GM19395 (cell line): ENCODE data around the gene NEK6.

ENCODE experiments used
- ATAC-seq: cut with Tn5 transposase; IDR thresholded peaks from one replicate; pipeline ENCODE4 v1.9.1; 2021; ENCODE audit warnings: mild to moderate bottlenecking, moderate library complexity; ENCODE audit not compliant: unreplicated experiment

NEK6 gene

GRCh38 chr9:124392871-124393460 is 135.2 kb downstream of the NEK6 start:
- ATAC-seq = no peak

- no peak for ATAC-seq
Observed at GRCh38 chr9:124394167-124394566, 136.4 kb downstream of the NEK6 start.

GRCh38 chr9:124394596-124394995 is 136.8 kb downstream of the NEK6 start:
- ATAC-seq = no peak

GRCh38 chr9:124395826-124396225 is 138.1 kb downstream of the NEK6 start:
- ATAC-seq = no peak

- no peak for ATAC-seq
Observed at GRCh38 chr9:124398191-124398935, 140.6 kb downstream of the NEK6 start.

GRCh38 chr9:124399323-124399967 is 141.7 kb downstream of the NEK6 start:
- no peak for ATAC-seq

GRCh38 chr9:124399968-124400940 is 142.5 kb downstream of the NEK6 start:
- no peak for ATAC-seq
